HCT116 (cell line): ENCODE measurements around the gene KCTD19.

ENCODE experiments used
- CEBPB ChIP-seq: IDR thresholded peaks from 2 replicates; pipeline ENCODE4 v1.6.1; 2012; ENCODE audit warnings: low read depth
- CTCF ChIP-seq, 3 experiments: fragments of 200-600 bp in 1 of 3; sonication (generic) in 1 of 3; IDR thresholded peaks in 2 of 3; conservative IDR thresholded peaks in 1 of 3; 2 replicates each; pipeline ENCODE4 v1.5.1; 2012 to 2017; ENCODE audit warnings: low read depth in 2 of 3, low read length in 2 of 3, antibody characterized with exemption in 1 of 3, borderline replicate concordance in 1 of 3, control low read depth in 1 of 3, mild to moderate bottlenecking in 1 of 3, mixed read lengths in 1 of 3, mixed run types in 1 of 3, moderate library complexity in 1 of 3; ENCODE audit not compliant: insufficient read depth in 1 of 3
- EGR1 ChIP-seq: IDR thresholded peaks from 2 replicates; pipeline ENCODE4 v1.6.1; 2012; ENCODE audit warnings: low read depth
- JUND ChIP-seq: IDR thresholded peaks from 2 replicates; pipeline ENCODE4 v1.6.1; 2012
- MAX ChIP-seq: IDR thresholded peaks from 2 replicates; pipeline ENCODE4 v1.6.1; 2012
- POLR2A ChIP-seq: IDR thresholded peaks from 2 replicates; pipeline ENCODE4 v1.7.0; 2011; ENCODE audit warnings: borderline replicate concordance; ENCODE audit not compliant: insufficient read depth, insufficient read length; ENCODE audit errors: extremely low read depth
- REST ChIP-seq: IDR thresholded peaks from 2 replicates; pipeline ENCODE4 v1.6.1; 2012; ENCODE audit warnings: low read depth
- SIN3A ChIP-seq: IDR thresholded peaks from 2 replicates; pipeline ENCODE4 v1.6.1; 2012; ENCODE audit warnings: low read depth
- SP1 ChIP-seq: IDR thresholded peaks from 2 replicates; pipeline ENCODE4 v1.6.1; 2012; ENCODE audit warnings: low read depth
- SRF ChIP-seq: IDR thresholded peaks from 2 replicates; pipeline ENCODE4 v1.6.1; 2012; ENCODE audit warnings: low read depth
- TCF7L2 ChIP-seq: IDR thresholded peaks from 2 replicates; pipeline ENCODE4 v1.7.0; 2011; ENCODE audit warnings: borderline replicate concordance, inconsistent platforms; ENCODE audit not compliant: insufficient read depth, insufficient read length; ENCODE audit errors: extremely low read depth
- ZNF274 ChIP-seq: fragments of 200-500 bp; sonication (Bioruptor generic); IDR thresholded peaks from 2 replicates; pipeline ENCODE4 v1.6.1; 2014; ENCODE audit warnings: mild to moderate bottlenecking, low read depth, low read length, inconsistent platforms

GRCh38 chr16:67241008-67241900, 85.3 kb downstream of the KCTD19 start:
- TF ChIP-seq REST (no peak), CTCF (IDR thresholded peaks at IDR 0.05 in 2 of 3, conservative IDR thresholded peaks at IDR 0.05 in 1 of 3; ENCODE audit: borderline replicate concordance in 1 of 3, insufficient read depth in 1 of 3, low read depth in 2 of 3, low read length in 2 of 3) (no peak), EGR1 (no peak), POLR2A (no peak), MAX (no peak), CEBPB (no peak), SP1 (no peak), SIN3A (no peak), SRF (no peak), TCF7L2 (no peak), ZNF274 (no peak), JUND (no peak)
